Loucy (cell line): ENCODE data around the gene TMEM129.

Experiments used
- H2AFZ ChIP-seq: fragments of 200-600 bp; sonication (generic); 2 replicates; pipeline ENCODE4 v1.6.0; 2016; ENCODE audit warnings: antibody characterized with exemption, mild to moderate bottlenecking, low read length, moderate library complexity
- H3F3A ChIP-seq: fragments of 200-600 bp; 2 replicates; pipeline ENCODE4 v1.6.0; 2016; ENCODE audit warnings: antibody characterized with exemption, low read depth, mild to moderate bottlenecking
- H3K27me3 ChIP-seq: fragments of 200-600 bp; sonication (generic); 2 replicates; pipeline ENCODE4 v1.6.1; 2014; ENCODE audit warnings: low read length, mild to moderate bottlenecking; ENCODE audit not compliant: insufficient read depth, poor library complexity, severe bottlenecking
- H3K36me3 ChIP-seq: fragments of 200-600 bp; sonication (generic); 2 replicates; pipeline ENCODE4 v1.6.1; 2016; ENCODE audit warnings: low read length; ENCODE audit not compliant: insufficient read depth
- H3K4me1 ChIP-seq: fragments of 200-600 bp; sonication (generic); 2 replicates; pipeline ENCODE4 v1.5.1; 2014; ENCODE audit warnings: low read length, mild to moderate bottlenecking; ENCODE audit not compliant: insufficient read depth, poor library complexity, severe bottlenecking
- H3K4me2 ChIP-seq: fragments of 200-600 bp; sonication (generic); 2 replicates; pipeline ENCODE4 v1.6.0; 2014; ENCODE audit warnings: antibody characterized with exemption, low read length, low read depth, mild to moderate bottlenecking; ENCODE audit not compliant: poor library complexity, severe bottlenecking
- H3K4me3 ChIP-seq: fragments of 200-600 bp; sonication (generic); 2 replicates; pipeline ENCODE4 v1.5.1; 2014; ENCODE audit warnings: low read length, mild to moderate bottlenecking, mixed read lengths; ENCODE audit not compliant: poor library complexity, severe bottlenecking
- H3K79me2 ChIP-seq: fragments of 200-600 bp; sonication (generic); 2 replicates; pipeline ENCODE4 v1.6.1; 2014; ENCODE audit warnings: low read length; ENCODE audit not compliant: insufficient read depth
- H3K9ac ChIP-seq: fragments of 200-600 bp; sonication (generic); 2 replicates; pipeline ENCODE4 v1.6.0; 2014; ENCODE audit warnings: mild to moderate bottlenecking, low read depth, low read length, moderate library complexity; ENCODE audit not compliant: poor library complexity, severe bottlenecking
- H3K9me2 ChIP-seq: fragments of 200-600 bp; sonication (generic); replicated peaks from 2 replicates; pipeline ENCODE4 v1.6.1; 2016; ENCODE audit warnings: low read depth, low read length, mixed read lengths
- H3K9me3 ChIP-seq: fragments of 200-600 bp; sonication (generic); 2 replicates; pipeline ENCODE4 v1.6.1; 2014; ENCODE audit warnings: mild to moderate bottlenecking, antibody characterized with exemption, low read length, low read depth; ENCODE audit not compliant: insufficient read depth
- H4K20me1 ChIP-seq: fragments of 200-600 bp; sonication (generic); 2 replicates; pipeline ENCODE4 v1.6.0; 2014; ENCODE audit warnings: antibody characterized with exemption, low read length, mild to moderate bottlenecking; ENCODE audit not compliant: insufficient read depth, poor library complexity, severe bottlenecking
- EZH2phosphoT487 ChIP-seq: fragments of 200-600 bp; IDR thresholded peaks from 2 replicates; pipeline ENCODE4 v1.6.1; 2018; ENCODE audit warnings: antibody characterized with exemption, mild to moderate bottlenecking, moderate library complexity, borderline replicate concordance
- TF ChIP-seq, protein P1 (sequence below): fragments of 200-600 bp; sonication (generic); conservative IDR thresholded peaks from 2 replicates; pipeline ENCODE4 v1.5.1; 2014; ENCODE audit warnings: mild to moderate bottlenecking, antibody characterized with exemption, low read length

The TMEM129 gene

DNA sequence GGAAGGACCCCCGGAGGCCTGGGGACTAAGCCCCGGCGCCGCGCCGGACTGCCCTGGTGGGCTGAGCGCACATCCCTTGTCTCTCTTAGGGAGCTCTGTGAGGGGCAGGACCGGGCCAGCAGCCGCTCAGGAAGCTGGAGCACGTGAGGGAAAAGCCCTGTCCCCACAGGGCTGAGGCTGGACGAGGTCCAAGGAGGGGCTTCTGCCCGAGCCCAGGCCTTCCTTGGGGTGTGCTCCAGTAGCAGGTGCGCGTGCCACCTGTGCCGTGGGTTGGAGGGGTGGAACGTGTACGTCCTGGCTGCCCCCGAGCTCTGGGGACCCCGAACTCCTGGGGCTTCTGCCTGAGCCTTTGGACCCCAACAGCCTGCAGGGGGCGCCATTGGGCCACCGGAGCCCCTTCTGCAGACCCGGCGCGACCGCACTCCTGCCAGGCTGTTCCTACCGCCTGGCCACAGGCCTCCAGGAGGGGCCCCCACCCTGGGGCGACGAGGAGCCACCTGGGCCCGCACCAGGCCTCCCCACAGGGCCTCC is 27.4 kb upstream of the TMEM129 start:
- H3K9ac ChIP-seq = no peak overlapping the region
- H3K4me1 ChIP-seq = peaks cover 4% of the 10 kb centered on the region
- H3K9me3 ChIP-seq = no peaks in the 10 kb centered on the region
- no peaks in the 10 kb centered on the region for H3F3A ChIP-seq
- H3K27me3 ChIP-seq = no peaks in the 10 kb centered on the region
- peak overlapping the region; percentile 30 for H3K4me2 ChIP-seq
- H3K36me3 ChIP-seq = peaks cover 11% of the 10 kb centered on the region; the same call in 1 of the 2 replicates
- H4K20me1 ChIP-seq = no peaks in the 10 kb centered on the region
- no peak for TF ChIP-seq EZH2phosphoT487
- TF ChIP-seq, protein P1, sequence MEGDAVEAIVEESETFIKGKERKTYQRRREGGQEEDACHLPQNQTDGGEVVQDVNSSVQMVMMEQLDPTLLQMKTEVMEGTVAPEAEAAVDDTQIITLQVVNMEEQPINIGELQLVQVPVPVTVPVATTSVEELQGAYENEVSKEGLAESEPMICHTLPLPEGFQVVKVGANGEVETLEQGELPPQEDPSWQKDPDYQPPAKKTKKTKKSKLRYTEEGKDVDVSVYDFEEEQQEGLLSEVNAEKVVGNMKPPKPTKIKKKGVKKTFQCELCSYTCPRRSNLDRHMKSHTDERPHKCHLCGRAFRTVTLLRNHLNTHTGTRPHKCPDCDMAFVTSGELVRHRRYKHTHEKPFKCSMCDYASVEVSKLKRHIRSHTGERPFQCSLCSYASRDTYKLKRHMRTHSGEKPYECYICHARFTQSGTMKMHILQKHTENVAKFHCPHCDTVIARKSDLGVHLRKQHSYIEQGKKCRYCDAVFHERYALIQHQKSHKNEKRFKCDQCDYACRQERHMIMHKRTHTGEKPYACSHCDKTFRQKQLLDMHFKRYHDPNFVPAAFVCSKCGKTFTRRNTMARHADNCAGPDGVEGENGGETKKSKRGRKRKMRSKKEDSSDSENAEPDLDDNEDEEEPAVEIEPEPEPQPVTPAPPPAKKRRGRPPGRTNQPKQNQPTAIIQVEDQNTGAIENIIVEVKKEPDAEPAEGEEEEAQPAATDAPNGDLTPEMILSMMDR = peak; percentile 76
- H2AFZ ChIP-seq = peak overlapping the region; percentile 51; the same call in 1 of the 2 replicates
- no peaks in the 10 kb centered on the region for H3K79me2 ChIP-seq
- peak overlapping the region; percentile 31 for H3K4me3 ChIP-seq
- H3K9me2 ChIP-seq = no peaks in the 10 kb centered on the region

DNA sequence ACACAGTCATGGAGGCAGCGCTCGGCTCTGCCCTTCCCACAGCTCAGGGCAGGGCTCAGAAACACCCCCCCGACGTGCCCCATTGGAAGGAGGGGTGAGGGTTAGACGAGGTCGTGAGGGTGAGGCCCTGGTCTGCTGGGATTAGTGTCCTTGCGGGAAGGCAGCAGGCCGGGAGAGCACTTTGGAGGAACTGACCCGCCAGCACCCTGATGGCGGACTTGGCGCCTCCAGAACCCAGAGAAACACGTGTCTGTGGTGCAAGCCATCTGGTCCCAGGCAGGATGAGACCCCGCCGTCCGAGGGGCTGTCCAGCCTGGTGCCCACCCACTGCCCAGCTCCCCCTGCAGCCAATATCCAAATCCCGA is 26.5 kb upstream of the TMEM129 start:
- Histone ChIP-seq H3K4me1 (peaks cover 4% of the 10 kb centered on the region), H3K27me3 (no peaks in the 10 kb centered on the region), H3F3A (no peaks in the 10 kb centered on the region), H3K79me2 (no peaks in the 10 kb centered on the region), H3K36me3 (peaks cover 13% of the 10 kb centered on the region; the same call in 1 of the 2 replicates), H3K9ac (no peak overlapping the region), H2AFZ (no peak overlapping the region), H3K4me2 (no peak overlapping the region), H3K9me3 (no peaks in the 10 kb centered on the region), H3K4me3 (no peak overlapping the region), H3K9me2 (no peaks in the 10 kb centered on the region), H4K20me1 (no peaks in the 10 kb centered on the region)
- TF ChIP-seq EZH2phosphoT487 = no peak
- TF ChIP-seq, protein P1 = no peak

DNA sequence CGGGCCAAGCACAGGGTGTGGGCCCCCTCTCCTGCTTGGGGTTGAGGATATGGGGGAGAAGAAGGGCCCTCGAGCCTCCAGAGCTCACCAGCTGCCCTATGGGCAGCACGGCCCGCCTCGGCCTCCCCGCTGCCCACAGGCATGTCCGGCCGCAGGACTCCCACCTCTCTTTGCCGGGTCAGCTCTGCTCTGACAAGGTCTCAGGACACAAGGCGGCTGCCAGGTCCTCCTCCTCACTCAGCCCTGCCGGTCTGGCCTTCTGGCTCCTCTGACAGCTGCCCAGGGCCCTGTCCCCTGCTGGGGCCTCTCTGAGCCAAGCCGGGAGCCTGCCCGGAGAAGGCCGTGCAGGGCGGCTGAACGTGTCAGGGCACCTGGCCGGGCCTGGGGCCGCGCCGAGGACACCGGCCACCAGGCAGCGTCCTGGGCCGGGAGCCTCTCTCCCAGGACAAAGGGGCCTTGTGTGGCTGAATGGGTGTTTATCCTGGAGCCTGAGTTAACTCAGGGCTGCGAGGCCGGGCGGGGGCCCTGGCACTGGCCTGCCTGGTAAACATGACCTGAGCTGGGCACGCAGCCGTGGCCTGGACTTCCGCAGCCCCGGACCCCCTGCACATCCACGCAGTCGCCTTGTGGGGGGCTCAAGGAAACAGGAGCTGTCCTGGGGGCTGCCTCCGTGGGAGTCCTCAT is 25.9 kb upstream of the TMEM129 start:
- Histone ChIP-seq H2AFZ (no peak overlapping the region), H4K20me1 (no peaks in the 10 kb centered on the region), H3K4me2 (no peak overlapping the region), H3K27me3 (no peaks in the 10 kb centered on the region), H3K4me1 (peaks cover 4% of the 10 kb centered on the region), H3K36me3 (peaks cover 17% of the 10 kb centered on the region; the same call in 1 of the 2 replicates), H3K9me2 (no peaks in the 10 kb centered on the region), H3K9ac (no peak overlapping the region), H3K4me3 (no peak overlapping the region), H3F3A (no peaks in the 10 kb centered on the region), H3K79me2 (no peaks in the 10 kb centered on the region), H3K9me3 (no peaks in the 10 kb centered on the region)
- TF ChIP-seq EZH2phosphoT487 = no peak
- TF ChIP-seq, protein P1 = no peak
